Measurements from ENCODE around the gene ITPR1.

ITPR1 gene

GRCh38 chr3:4641863-4642563 lies 148.9 kb downstream of the ITPR1 start:
- no peak for ATAC-seq (replicated peaks)

GRCh38 chr3:4642611-4643010 lies 149.5 kb downstream of the ITPR1 start:
- DNase-seq (no peak), ATAC-seq (replicated peaks) (no peak)
- no peaks in the 10 kb centered on the region for H3K9me3 Mint-ChIP-seq
- peaks cover 44 to 54% of the 10 kb centered on the region in 2 donors for H3K36me3 Mint-ChIP-seq
- H3K27me3 Mint-ChIP-seq, result no peaks in the 10 kb centered on the region
- H3K4me3 Mint-ChIP-seq, result no peak overlapping the region
- no peak overlapping the region for H3K27ac Mint-ChIP-seq
- H3K4me1 Mint-ChIP-seq, result peaks cover 0 to 1% of the 10 kb centered on the region in 2 donors

More at GRCh38 chr3:4641863-4642563, 148.9 kb downstream of the ITPR1 start:
- H3K27ac Mint-ChIP-seq, result no peak overlapping the region
- no peak for DNase-seq
- H3K27me3 Mint-ChIP-seq, result no peaks in the 10 kb centered on the region
- H3K4me3 Mint-ChIP-seq, result no peak overlapping the region
- no peaks in the 10 kb centered on the region for H3K9me3 Mint-ChIP-seq
- peaks cover 0 to 4% of the 10 kb centered on the region in 2 donors for H3K4me1 Mint-ChIP-seq
- H3K36me3 Mint-ChIP-seq, result peaks cover 41 to 54% of the 10 kb centered on the region in 2 donors

- ATAC-seq (replicated peaks) (no peak), DNase-seq (no peak)
- no peak overlapping the region for H3K27ac Mint-ChIP-seq
- H3K4me3 Mint-ChIP-seq, result no peak overlapping the region
- no peaks in the 10 kb centered on the region for H3K27me3 Mint-ChIP-seq
- peaks cover 52 to 65% of the 10 kb centered on the region in 2 donors for H3K36me3 Mint-ChIP-seq
- no peaks in the 10 kb centered on the region for H3K9me3 Mint-ChIP-seq
- peaks cover 0 to 5% of the 10 kb centered on the region in 2 donors for H3K4me1 Mint-ChIP-seq
Measured at GRCh38 chr3:4643904-4644547, 150.9 kb downstream of the ITPR1 start.

- Mint-ChIP-seq H3K4me1 (peaks cover 0 to 5% of the 10 kb centered on the region in 2 donors), H3K4me3 (no peak overlapping the region), H3K27ac (no peak overlapping the region), H3K36me3 (peaks cover 61 to 73% of the 10 kb centered on the region in 2 donors), H3K9me3 (no peaks in the 10 kb centered on the region), H3K27me3 (no peaks in the 10 kb centered on the region)
- DNase-seq, result no peak
- ATAC-seq (replicated peaks), result no peak
Measured at GRCh38 chr3:4644951-4645350, 151.8 kb downstream of the ITPR1 start.

- ATAC-seq (replicated peaks) (no peak), DNase-seq (no peak)
- Mint-ChIP-seq H3K4me1 (peaks cover under 1 to 8% of the 10 kb centered on the region in 2 donors), H3K4me3 (no peak overlapping the region), H3K27ac (peak overlapping the region; percentile 51), H3K9me3 (no peaks in the 10 kb centered on the region), H3K36me3 (peaks cover 61 to 70% of the 10 kb centered on the region in 2 donors), H3K27me3 (no peaks in the 10 kb centered on the region)
Measured at GRCh38 chr3:4645468-4645867, 152.3 kb downstream of the ITPR1 start.

- H3K4me3 Mint-ChIP-seq, result no peak overlapping the region
- H3K36me3 Mint-ChIP-seq, result peaks cover 67 to 72% of the 10 kb centered on the region in 2 donors
- no peaks in the 10 kb centered on the region for H3K9me3 Mint-ChIP-seq
- H3K27ac Mint-ChIP-seq, result no peak overlapping the region
- H3K4me1 Mint-ChIP-seq, result peaks cover 3 to 10% of the 10 kb centered on the region in 2 donors
- H3K27me3 Mint-ChIP-seq, result no peaks in the 10 kb centered on the region
- ATAC-seq (replicated peaks) (no peak), DNase-seq (no peak)
Measured at GRCh38 chr3:4647411-4647810, 154.3 kb downstream of the ITPR1 start.

GRCh38 chr3:4655145-4656045 lies 162.2 kb downstream of the ITPR1 start:
- Mint-ChIP-seq H3K4me3 (no peak overlapping the region), H3K4me1 (peaks cover 2 to 3% of the 10 kb centered on the region in 2 donors), H3K36me3 (peaks cover 52 to 61% of the 10 kb centered on the region in 2 donors), H3K27ac (peak overlapping the region; percentile 68), H3K9me3 (no peaks in the 10 kb centered on the region), H3K27me3 (no peaks in the 10 kb centered on the region)
- no peak for ATAC-seq (replicated peaks)
- no peak for DNase-seq

GRCh38 chr3:4656059-4656458 lies 162.9 kb downstream of the ITPR1 start:
- no peaks in the 10 kb centered on the region for H3K4me1 Mint-ChIP-seq
- no peak overlapping the region for H3K27ac Mint-ChIP-seq
- no peak for DNase-seq
- H3K36me3 Mint-ChIP-seq, result peaks cover 47 to 56% of the 10 kb centered on the region in 2 donors
- H3K4me3 Mint-ChIP-seq, result no peak overlapping the region
- no peaks in the 10 kb centered on the region for H3K27me3 Mint-ChIP-seq
- H3K9me3 Mint-ChIP-seq, result no peaks in the 10 kb centered on the region
- ATAC-seq (replicated peaks), result no peak

- Mint-ChIP-seq H3K27ac (peak overlapping the region; percentile 75), H3K27me3 (no peaks in the 10 kb centered on the region), H3K9me3 (no peaks in the 10 kb centered on the region), H3K4me3 (no peak overlapping the region), H3K4me1 (no peaks in the 10 kb centered on the region), H3K36me3 (peaks cover 49 to 55% of the 10 kb centered on the region in 2 donors)
- no peak for DNase-seq
- ATAC-seq (replicated peaks), result no peak
Measured at GRCh38 chr3:4656626-4657328, 163.6 kb downstream of the ITPR1 start.

GRCh38 chr3:4660936-4661335 lies 167.8 kb downstream of the ITPR1 start:
- no peaks in the 10 kb centered on the region for H3K4me1 Mint-ChIP-seq
- no peak overlapping the region for H3K4me3 Mint-ChIP-seq
- no peaks in the 10 kb centered on the region for H3K9me3 Mint-ChIP-seq
- peaks cover 42 to 49% of the 10 kb centered on the region in 2 donors for H3K36me3 Mint-ChIP-seq
- H3K27me3 Mint-ChIP-seq, result no peaks in the 10 kb centered on the region
- no peak for DNase-seq
- no peak overlapping the region for H3K27ac Mint-ChIP-seq
- no peak for ATAC-seq (replicated peaks)

GRCh38 chr3:4664412-4664811 lies 171.3 kb downstream of the ITPR1 start:
- H3K9me3 Mint-ChIP-seq, result no peaks in the 10 kb centered on the region
- H3K36me3 Mint-ChIP-seq, result peaks cover 44 to 56% of the 10 kb centered on the region in 2 donors
- no peaks in the 10 kb centered on the region for H3K27me3 Mint-ChIP-seq
- no peak for ATAC-seq (replicated peaks)
- no peak overlapping the region for H3K27ac Mint-ChIP-seq
- H3K4me1 Mint-ChIP-seq, result peaks cover 0 to 2% of the 10 kb centered on the region in 2 donors
- H3K4me3 Mint-ChIP-seq, result no peak overlapping the region
- no peak for DNase-seq

GRCh38 chr3:4665197-4665596 lies 172.0 kb downstream of the ITPR1 start:
- no peak for DNase-seq
- H3K27ac Mint-ChIP-seq, result no peak overlapping the region
- no peaks in the 10 kb centered on the region for H3K27me3 Mint-ChIP-seq
- no peak for ATAC-seq (replicated peaks)
- H3K36me3 Mint-ChIP-seq, result peaks cover 50 to 62% of the 10 kb centered on the region in 2 donors
- H3K9me3 Mint-ChIP-seq, result no peaks in the 10 kb centered on the region
- peaks cover 0 to 2% of the 10 kb centered on the region in 2 donors for H3K4me1 Mint-ChIP-seq
- no peak overlapping the region for H3K4me3 Mint-ChIP-seq

- no peak overlapping the region for H3K27ac Mint-ChIP-seq
Measured at GRCh38 chr3:4666071-4666470, 172.9 kb downstream of the ITPR1 start.

GRCh38 chr3:4670352-4670751 lies 177.2 kb downstream of the ITPR1 start:
- ATAC-seq (replicated peaks), result peak; percentile 48 to 49
- no peaks in the 10 kb centered on the region for H3K9me3 Mint-ChIP-seq
- H3K4me1 Mint-ChIP-seq, result peaks cover 0 to 2% of the 10 kb centered on the region in 2 donors
- H3K27ac Mint-ChIP-seq, result no peak overlapping the region
- DNase-seq, result no peak
- H3K4me3 Mint-ChIP-seq, result no peak overlapping the region
- H3K36me3 Mint-ChIP-seq, result peaks cover 48 to 56% of the 10 kb centered on the region in 2 donors
- H3K27me3 Mint-ChIP-seq, result no peaks in the 10 kb centered on the region

More at GRCh38 chr3:4666071-4666470, 172.9 kb downstream of the ITPR1 start:
- Mint-ChIP-seq H3K27me3 (no peaks in the 10 kb centered on the region), H3K4me1 (peaks cover 0 to 2% of the 10 kb centered on the region in 2 donors), H3K4me3 (no peak overlapping the region), H3K9me3 (no peaks in the 10 kb centered on the region), H3K36me3 (peaks cover 56 to 67% of the 10 kb centered on the region in 2 donors)
- DNase-seq (no peak), ATAC-seq (replicated peaks) (no peak)
